WTC11 (cell line): ENCODE results near the gene PRR5L. TPM values are rescaled to one million over a fixed set of nuclear protein-coding genes. Genes with fewer than 3 reads are reported as not detected.

ENCODE experiments used
- ATAC-seq: fragments of 200-7000 bp; cut with Tn5 transposase; 2 replicates; pipeline ENCODE4 v1.10.0; 2021; ENCODE audit warnings: mild to moderate bottlenecking, moderate library complexity
- CTCF ChIA-PET: fragments of 300-600 bp; sonication (Branson Sonifier 250); formaldehyde crosslinking; loops from one replicate; lab custom pipeline; 2021; ENCODE audit warnings: antibody characterized with exemption; lab: Charles Lee
- POLR2A ChIA-PET: fragments of 350-600 bp; sonication (Branson Sonifier 250); formaldehyde crosslinking; loops from one replicate; lab custom pipeline; 2021; ENCODE audit warnings: antibody characterized with exemption; lab: Charles Lee
- DNase-seq: peaks from one replicate; pipeline ENCODE4 v3.0.0; 2021; ENCODE audit warnings: low spot score
- H3K27ac Mint-ChIP-seq: 2 replicates; pipeline ENCODE4 v1.8.0; 2021; ENCODE audit warnings: mixed read lengths
- H3K27me3 Mint-ChIP-seq: 2 replicates; pipeline ENCODE4 v1.8.0; 2021; ENCODE audit warnings: low read depth, mild to moderate bottlenecking, moderate library complexity, mixed read lengths
- H3K36me3 Mint-ChIP-seq: 2 replicates; pipeline ENCODE4 v1.8.0; 2021; ENCODE audit warnings: mixed read lengths
- H3K4me1 Mint-ChIP-seq: 2 replicates; pipeline ENCODE4 v1.8.0; 2022; ENCODE audit warnings: mixed read lengths
- H3K4me3 Mint-ChIP-seq: 2 replicates; pipeline ENCODE4 v1.8.0; 2021; ENCODE audit warnings: mild to moderate bottlenecking, moderate library complexity, mixed read lengths
- H3K9me3 Mint-ChIP-seq: 2 replicates; pipeline ENCODE4 v1.8.0; 2021; ENCODE audit warnings: mixed read lengths
- ARID4B ChIP-seq: sonication (generic); formaldehyde crosslinking; IDR thresholded peaks from 2 replicates; pipeline ENCODE4 v1.8.0; 2023; ENCODE audit warnings: missing genetic modification reagents, mild to moderate bottlenecking, borderline replicate concordance
- ATF2 ChIP-seq: sonication (generic); formaldehyde crosslinking; IDR thresholded peaks from 2 replicates; pipeline ENCODE4 v1.8.1; 2022; ENCODE audit warnings: low read depth, missing genetic modification reagents, borderline replicate concordance
- CREM ChIP-seq: sonication (generic); formaldehyde crosslinking; IDR thresholded peaks from 2 replicates; pipeline ENCODE4 v1.8.1; 2022; ENCODE audit warnings: mild to moderate bottlenecking, missing genetic modification reagents, moderate library complexity
- ELF4 ChIP-seq: sonication (generic); formaldehyde crosslinking; IDR thresholded peaks from 2 replicates; pipeline ENCODE4 v1.8.1; 2022; ENCODE audit warnings: low read depth, mild to moderate bottlenecking, moderate library complexity, missing genetic modification reagents
- FOXJ3 ChIP-seq: sonication (generic); formaldehyde crosslinking; IDR thresholded peaks from 2 replicates; pipeline ENCODE4 v1.9.0; 2021; ENCODE audit warnings: missing genetic modification reagents, mild to moderate bottlenecking, borderline replicate concordance
- FOXK1 ChIP-seq: sonication (generic); formaldehyde crosslinking; IDR thresholded peaks from 2 replicates; pipeline ENCODE4 v1.8.0; 2022; ENCODE audit warnings: mild to moderate bottlenecking, moderate library complexity, missing genetic modification reagents
- FOXP1 ChIP-seq: sonication (generic); formaldehyde crosslinking; IDR thresholded peaks from 2 replicates; pipeline ENCODE4 v1.8.0; 2022; ENCODE audit warnings: missing genetic modification reagents, mild to moderate bottlenecking, moderate library complexity, borderline replicate concordance
- JAZF1 ChIP-seq: fragments of 250-450 bp; sonication (Bioruptor Pico); IDR thresholded peaks from 2 replicates; pipeline ENCODE4 v1.9.0; 2021; ENCODE audit warnings: moderate library complexity, mild to moderate bottlenecking, inconsistent platforms
- MAX ChIP-seq: sonication (generic); formaldehyde crosslinking; IDR thresholded peaks from 2 replicates; pipeline ENCODE4 v1.8.0; 2022; ENCODE audit warnings: mild to moderate bottlenecking, missing genetic modification reagents
- NR3C1 ChIP-seq: sonication (generic); formaldehyde crosslinking; conservative IDR thresholded peaks from 2 replicates; pipeline ENCODE4 v1.8.1; 2023; ENCODE audit warnings: low read depth, mild to moderate bottlenecking, missing genetic modification reagents
- PRRX2 ChIP-seq: fragments of 250-450 bp; sonication (Bioruptor Pico); IDR thresholded peaks from 2 replicates; pipeline ENCODE4 v1.8.0; 2021; ENCODE audit warnings: mild to moderate bottlenecking
- TEAD4 ChIP-seq: sonication (generic); formaldehyde crosslinking; IDR thresholded peaks from 2 replicates; pipeline ENCODE4 v1.8.0; 2022; ENCODE audit warnings: mild to moderate bottlenecking, missing genetic modification reagents
- ZNF121 ChIP-seq: sonication (generic); formaldehyde crosslinking; IDR thresholded peaks from 2 replicates; pipeline ENCODE4 v1.8.0; 2023; ENCODE audit warnings: missing genetic modification reagents
- ZNF232 ChIP-seq: sonication (generic); formaldehyde crosslinking; IDR thresholded peaks from 2 replicates; pipeline ENCODE4 v1.8.0; 2022; ENCODE audit warnings: mild to moderate bottlenecking, missing genetic modification reagents
- ZNF317 ChIP-seq: sonication (generic); formaldehyde crosslinking; IDR thresholded peaks from 2 replicates; pipeline ENCODE4 v1.8.1; 2023; ENCODE audit warnings: low read depth, mild to moderate bottlenecking, moderate library complexity, missing genetic modification reagents, borderline replicate concordance
- ZNF512 ChIP-seq: sonication (generic); formaldehyde crosslinking; IDR thresholded peaks from 2 replicates; pipeline ENCODE4 v1.8.1; 2022; ENCODE audit warnings: missing genetic modification reagents, borderline replicate concordance
- ZSCAN18 ChIP-seq: fragments of 250-450 bp; sonication (Bioruptor Pico); IDR thresholded peaks from 2 replicates; pipeline ENCODE4 v2.1.2; 2022; ENCODE audit warnings: mild to moderate bottlenecking, moderate library complexity
- total RNA-seq: library from RNA; stranded (reverse); gene quantifications from 3 replicates; pipeline ENCODE4 v1.2.3, GENCODE V29; 2021
- TF ChIP-seq, protein P1 (sequence below): sonication (generic); formaldehyde crosslinking; IDR thresholded peaks from 2 replicates; pipeline ENCODE4 v1.8.0; 2022; ENCODE audit warnings: mild to moderate bottlenecking, missing genetic modification reagents
- TF ChIP-seq, protein P2 (sequence below): sonication (generic); formaldehyde crosslinking; IDR thresholded peaks from 2 replicates; pipeline ENCODE4 v1.8.0; 2022; ENCODE audit warnings: mild to moderate bottlenecking, missing genetic modification reagents
- TF ChIP-seq, protein P3 (sequence below): fragments of 250-450 bp; sonication (Bioruptor Pico); IDR thresholded peaks from 2 replicates; pipeline ENCODE4 v1.9.0; 2021; ENCODE audit warnings: mild to moderate bottlenecking

Gene PRR5L
- total RNA-seq, 1 experiment from 2014 or later = 3.9 TPM

- POLR2A ChIA-PET = no interaction called here
- H3K4me3 Mint-ChIP-seq = no peak overlapping the region
- H3K9me3 Mint-ChIP-seq = no peaks in the 10 kb centered on the region
- TF ChIP-seq, protein P1, sequence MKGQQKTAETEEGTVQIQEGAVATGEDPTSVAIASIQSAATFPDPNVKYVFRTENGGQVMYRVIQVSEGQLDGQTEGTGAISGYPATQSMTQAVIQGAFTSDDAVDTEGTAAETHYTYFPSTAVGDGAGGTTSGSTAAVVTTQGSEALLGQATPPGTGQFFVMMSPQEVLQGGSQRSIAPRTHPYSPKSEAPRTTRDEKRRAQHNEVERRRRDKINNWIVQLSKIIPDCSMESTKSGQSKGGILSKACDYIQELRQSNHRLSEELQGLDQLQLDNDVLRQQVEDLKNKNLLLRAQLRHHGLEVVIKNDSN (CRISPR knock-in tag) = no peak
- TF ChIP-seq, protein P2, sequence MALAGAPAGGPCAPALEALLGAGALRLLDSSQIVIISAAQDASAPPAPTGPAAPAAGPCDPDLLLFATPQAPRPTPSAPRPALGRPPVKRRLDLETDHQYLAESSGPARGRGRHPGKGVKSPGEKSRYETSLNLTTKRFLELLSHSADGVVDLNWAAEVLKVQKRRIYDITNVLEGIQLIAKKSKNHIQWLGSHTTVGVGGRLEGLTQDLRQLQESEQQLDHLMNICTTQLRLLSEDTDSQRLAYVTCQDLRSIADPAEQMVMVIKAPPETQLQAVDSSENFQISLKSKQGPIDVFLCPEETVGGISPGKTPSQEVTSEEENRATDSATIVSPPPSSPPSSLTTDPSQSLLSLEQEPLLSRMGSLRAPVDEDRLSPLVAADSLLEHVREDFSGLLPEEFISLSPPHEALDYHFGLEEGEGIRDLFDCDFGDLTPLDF (CRISPR knock-in tag) = no peak
- TF ChIP-seq ELF4 (CRISPR knock-in tag) = no peak
- TF ChIP-seq, protein P3, sequence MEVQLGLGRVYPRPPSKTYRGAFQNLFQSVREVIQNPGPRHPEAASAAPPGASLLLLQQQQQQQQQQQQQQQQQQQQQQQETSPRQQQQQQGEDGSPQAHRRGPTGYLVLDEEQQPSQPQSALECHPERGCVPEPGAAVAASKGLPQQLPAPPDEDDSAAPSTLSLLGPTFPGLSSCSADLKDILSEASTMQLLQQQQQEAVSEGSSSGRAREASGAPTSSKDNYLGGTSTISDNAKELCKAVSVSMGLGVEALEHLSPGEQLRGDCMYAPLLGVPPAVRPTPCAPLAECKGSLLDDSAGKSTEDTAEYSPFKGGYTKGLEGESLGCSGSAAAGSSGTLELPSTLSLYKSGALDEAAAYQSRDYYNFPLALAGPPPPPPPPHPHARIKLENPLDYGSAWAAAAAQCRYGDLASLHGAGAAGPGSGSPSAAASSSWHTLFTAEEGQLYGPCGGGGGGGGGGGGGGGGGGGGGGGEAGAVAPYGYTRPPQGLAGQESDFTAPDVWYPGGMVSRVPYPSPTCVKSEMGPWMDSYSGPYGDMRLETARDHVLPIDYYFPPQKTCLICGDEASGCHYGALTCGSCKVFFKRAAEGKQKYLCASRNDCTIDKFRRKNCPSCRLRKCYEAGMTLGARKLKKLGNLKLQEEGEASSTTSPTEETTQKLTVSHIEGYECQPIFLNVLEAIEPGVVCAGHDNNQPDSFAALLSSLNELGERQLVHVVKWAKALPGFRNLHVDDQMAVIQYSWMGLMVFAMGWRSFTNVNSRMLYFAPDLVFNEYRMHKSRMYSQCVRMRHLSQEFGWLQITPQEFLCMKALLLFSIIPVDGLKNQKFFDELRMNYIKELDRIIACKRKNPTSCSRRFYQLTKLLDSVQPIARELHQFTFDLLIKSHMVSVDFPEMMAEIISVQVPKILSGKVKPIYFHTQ (CRISPR knock-in tag) = no peak
- TF ChIP-seq ZNF232 (CRISPR knock-in tag) = no peak
- TF ChIP-seq JAZF1 (CRISPR knock-in tag) = no peak
- TF ChIP-seq FOXJ3 (CRISPR knock-in tag) = no peak
- TF ChIP-seq TEAD4 (CRISPR knock-in tag) = no peak
- no peak for TF ChIP-seq FOXP1 (CRISPR knock-in tag)
- TF ChIP-seq ZNF121 (CRISPR knock-in tag) = no peak
- TF ChIP-seq FOXK1 (CRISPR knock-in tag) = no peak
- no peak for TF ChIP-seq CREM (CRISPR knock-in tag)
- TF ChIP-seq, all 79 proteins: peak for 0
- H3K27me3 Mint-ChIP-seq = peaks cover 8% of the 10 kb centered on the region; the same call in 1 of the 2 replicates
- H3K36me3 Mint-ChIP-seq = no peaks in the 10 kb centered on the region
- H3K27ac Mint-ChIP-seq = no peak overlapping the region
- DNase-seq = no peak
- H3K4me1 Mint-ChIP-seq = peaks cover 43% of the 10 kb centered on the region
- CTCF ChIA-PET = interaction anchor here (1.0 kb wide), 1 partner anchor 153 kb away, joined by 3 read pairs; no protein-coding TSS in a partner anchor
- ATAC-seq = no peak
Observed at GRCh38 chr11:36316049-36316448, 20.0 kb downstream of the PRR5L start.

GRCh38 chr11:36317992-36318391 is 21.9 kb downstream of the PRR5L start:
- Mint-ChIP-seq H3K36me3 (no peaks in the 10 kb centered on the region), H3K27ac (no peak overlapping the region), H3K9me3 (no peaks in the 10 kb centered on the region), H3K27me3 (peaks cover 8% of the 10 kb centered on the region), H3K4me3 (no peak overlapping the region), H3K4me1 (peaks cover 43% of the 10 kb centered on the region)
- POLR2A ChIA-PET = no interaction called here
- CTCF ChIA-PET = interaction anchor here (1.1 to 1.7 kb wide), 2 partner anchors 59 to 95 kb away, joined by 4 to 10 read pairs; no protein-coding TSS in a partner anchor
- ATAC-seq (no peak), DNase-seq (no peak)
- no peak for TF ChIP-seq MAX (CRISPR knock-in tag)
- no peak for TF ChIP-seq ARID4B (CRISPR knock-in tag)
- no peak for TF ChIP-seq PRRX2 (CRISPR knock-in tag)
- no peak for TF ChIP-seq ZSCAN18
- TF ChIP-seq ATF2 (CRISPR knock-in tag) = no peak
- TF ChIP-seq NR3C1 = no peak
- no peak for TF ChIP-seq ZNF512 (CRISPR knock-in tag)
- no peak for TF ChIP-seq ZNF121 (CRISPR knock-in tag)
- TF ChIP-seq ZNF317 (CRISPR knock-in tag) = no peak
